Loucy (cell line): ENCODE measurements around the gene PXT1.
A peak's percentile ranks its signal among the peaks of the same experiment; 100 is the strongest.

ENCODE experiments used
- H2AFZ ChIP-seq: fragments of 200-600 bp; sonication (generic); 2 replicates; pipeline ENCODE4 v1.6.0; 2016; ENCODE audit warnings: antibody characterized with exemption, mild to moderate bottlenecking, low read length, moderate library complexity
- H3F3A ChIP-seq: fragments of 200-600 bp; 2 replicates; pipeline ENCODE4 v1.6.0; 2016; ENCODE audit warnings: antibody characterized with exemption, low read depth, mild to moderate bottlenecking
- H3K27me3 ChIP-seq: fragments of 200-600 bp; sonication (generic); 2 replicates; pipeline ENCODE4 v1.6.1; 2014; ENCODE audit warnings: low read length, mild to moderate bottlenecking; ENCODE audit not compliant: insufficient read depth, poor library complexity, severe bottlenecking
- H3K36me3 ChIP-seq: fragments of 200-600 bp; sonication (generic); 2 replicates; pipeline ENCODE4 v1.6.1; 2016; ENCODE audit warnings: low read length; ENCODE audit not compliant: insufficient read depth
- H3K4me1 ChIP-seq: fragments of 200-600 bp; sonication (generic); 2 replicates; pipeline ENCODE4 v1.5.1; 2014; ENCODE audit warnings: low read length, mild to moderate bottlenecking; ENCODE audit not compliant: insufficient read depth, poor library complexity, severe bottlenecking
- H3K4me2 ChIP-seq: fragments of 200-600 bp; sonication (generic); 2 replicates; pipeline ENCODE4 v1.6.0; 2014; ENCODE audit warnings: antibody characterized with exemption, low read length, low read depth, mild to moderate bottlenecking; ENCODE audit not compliant: poor library complexity, severe bottlenecking
- H3K4me3 ChIP-seq: fragments of 200-600 bp; sonication (generic); 2 replicates; pipeline ENCODE4 v1.5.1; 2014; ENCODE audit warnings: low read length, mild to moderate bottlenecking, mixed read lengths; ENCODE audit not compliant: poor library complexity, severe bottlenecking
- H3K79me2 ChIP-seq: fragments of 200-600 bp; sonication (generic); 2 replicates; pipeline ENCODE4 v1.6.1; 2014; ENCODE audit warnings: low read length; ENCODE audit not compliant: insufficient read depth
- H3K9ac ChIP-seq: fragments of 200-600 bp; sonication (generic); 2 replicates; pipeline ENCODE4 v1.6.0; 2014; ENCODE audit warnings: mild to moderate bottlenecking, low read depth, low read length, moderate library complexity; ENCODE audit not compliant: poor library complexity, severe bottlenecking
- H3K9me2 ChIP-seq: fragments of 200-600 bp; sonication (generic); replicated peaks from 2 replicates; pipeline ENCODE4 v1.6.1; 2016; ENCODE audit warnings: low read depth, low read length, mixed read lengths
- H3K9me3 ChIP-seq: fragments of 200-600 bp; sonication (generic); 2 replicates; pipeline ENCODE4 v1.6.1; 2014; ENCODE audit warnings: mild to moderate bottlenecking, antibody characterized with exemption, low read length, low read depth; ENCODE audit not compliant: insufficient read depth
- H4K20me1 ChIP-seq: fragments of 200-600 bp; sonication (generic); 2 replicates; pipeline ENCODE4 v1.6.0; 2014; ENCODE audit warnings: antibody characterized with exemption, low read length, mild to moderate bottlenecking; ENCODE audit not compliant: insufficient read depth, poor library complexity, severe bottlenecking
- CTCF ChIP-seq: fragments of 200-600 bp; sonication (generic); conservative IDR thresholded peaks from 2 replicates; pipeline ENCODE4 v1.5.1; 2014; ENCODE audit warnings: mild to moderate bottlenecking, antibody characterized with exemption, low read length
- EZH2phosphoT487 ChIP-seq: fragments of 200-600 bp; IDR thresholded peaks from 2 replicates; pipeline ENCODE4 v1.6.1; 2018; ENCODE audit warnings: antibody characterized with exemption, mild to moderate bottlenecking, moderate library complexity, borderline replicate concordance

PXT1 gene

DNA sequence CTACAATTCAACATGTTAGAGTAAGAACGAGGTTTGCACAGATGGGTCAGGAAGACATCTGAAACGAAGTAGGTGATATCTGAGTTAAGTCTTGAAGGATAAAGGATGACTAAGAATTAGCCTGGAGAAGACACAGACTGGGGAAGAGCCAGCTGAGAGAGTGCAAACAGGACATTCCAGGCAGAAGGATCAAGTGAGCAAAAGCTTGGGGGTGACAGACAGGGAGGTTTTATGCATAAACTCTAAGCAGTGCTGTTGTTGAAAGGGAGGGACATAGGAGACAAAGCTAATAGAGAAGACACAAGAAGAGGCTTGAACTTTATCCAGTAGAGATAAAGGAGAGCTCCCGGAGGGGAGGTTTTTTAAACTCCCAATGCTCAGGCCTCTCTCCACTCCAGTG, 40.2 kb downstream of the PXT1 start:
- Histone ChIP-seq H3K4me1 (no peaks in the 10 kb centered on the region), H2AFZ (no peak overlapping the region), H3K9me3 (no peaks in the 10 kb centered on the region), H4K20me1 (no peaks in the 10 kb centered on the region), H3K9ac (no peak overlapping the region), H3K79me2 (no peaks in the 10 kb centered on the region), H3K4me3 (no peak overlapping the region), H3K36me3 (no peaks in the 10 kb centered on the region), H3K9me2 (no peaks in the 10 kb centered on the region), H3K27me3 (no peaks in the 10 kb centered on the region), H3F3A (no peaks in the 10 kb centered on the region), H3K4me2 (no peak overlapping the region)
- TF ChIP-seq CTCF (no peak), EZH2phosphoT487 (no peak)

- no peak overlapping the region for H2AFZ ChIP-seq
Observed at GRCh38 chr6:36399970-36400369, 42.7 kb downstream of the PXT1 start.

GRCh38 chr6:36392621-36393020, 50.0 kb downstream of the PXT1 start:
- no peak overlapping the region for H2AFZ ChIP-seq

More at GRCh38 chr6:36399970-36400369, 42.7 kb downstream of the PXT1 start:
- H3K79me2 ChIP-seq = no peaks in the 10 kb centered on the region
- H3F3A ChIP-seq = no peaks in the 10 kb centered on the region
- no peaks in the 10 kb centered on the region for H3K4me1 ChIP-seq
- no peak overlapping the region for H3K9ac ChIP-seq
- H3K27me3 ChIP-seq = no peaks in the 10 kb centered on the region
- no peak overlapping the region for H3K4me2 ChIP-seq
- H3K36me3 ChIP-seq = no peaks in the 10 kb centered on the region
- no peaks in the 10 kb centered on the region for H3K9me3 ChIP-seq
- TF ChIP-seq EZH2phosphoT487 = no peak
- no peak for TF ChIP-seq CTCF
- H3K9me2 ChIP-seq = no peaks in the 10 kb centered on the region
- no peaks in the 10 kb centered on the region for H4K20me1 ChIP-seq
- no peak overlapping the region for H3K4me3 ChIP-seq

More at GRCh38 chr6:36392621-36393020, 50.0 kb downstream of the PXT1 start:
- Histone ChIP-seq H4K20me1 (no peaks in the 10 kb centered on the region), H3K9ac (no peak overlapping the region), H3F3A (no peaks in the 10 kb centered on the region), H3K4me2 (no peak overlapping the region), H3K79me2 (no peaks in the 10 kb centered on the region), H3K36me3 (no peaks in the 10 kb centered on the region), H3K9me3 (no peaks in the 10 kb centered on the region), H3K4me3 (no peak overlapping the region), H3K27me3 (no peaks in the 10 kb centered on the region), H3K4me1 (no peaks in the 10 kb centered on the region), H3K9me2 (no peaks in the 10 kb centered on the region)
- TF ChIP-seq EZH2phosphoT487 (no peak), CTCF (peak; percentile 31; the same call in 1 of the 2 replicates)
